Measurements from ENCODE around the gene CHN2.

- no peak for TF ChIP-seq POLR2A (IDR thresholded peaks at IDR 0.05; ENCODE audit: low read depth, low read length)
- TF ChIP-seq POLR2AphosphoS5 (IDR thresholded peaks at IDR 0.05; ENCODE audit: low read depth, low read length), result no peak
- TF ChIP-seq SPI1 (IDR thresholded peaks at IDR 0.05; ENCODE audit: low read depth, low read length), result no peak
- TF ChIP-seq POU2F2 (IDR thresholded peaks at IDR 0.05; ENCODE audit: low read depth, low read length), result no peak
Observed at GRCh38 chr7:29488203-29488970, 293.8 kb downstream of the CHN2 start.
